ENCODE results near the gene WNT4.
"Not testable (repeated sequence)": the region's sequence is repeated elsewhere in the genome, so short reads cannot be mapped to it uniquely, and the experiment has no call there.

WNT4 gene

GRCh38 chr1:22111115-22111514, 31.8 kb downstream of the WNT4 start:
- DNase-seq (ENCODE audit: low read depth, low spot score) = no peak

GRCh38 chr1:22110016-22110415, 32.9 kb downstream of the WNT4 start:
- DNase-seq (ENCODE audit: low read depth, low spot score) = no peak

- peak; percentile 61 for DNase-seq (ENCODE audit: low read depth, low spot score)
These were observed 34.4 kb downstream of the WNT4 start for GRCh38 chr1:22108339-22109105.

GRCh38 chr1:22107126-22107525, 35.8 kb downstream of the WNT4 start:
- no peak for DNase-seq (ENCODE audit: low read depth, low spot score)

GRCh38 chr1:22105611-22106207, 37.2 kb downstream of the WNT4 start:
- DNase-seq (ENCODE audit: low read depth, low spot score) = no peak

- DNase-seq (ENCODE audit: low read depth, low spot score) = no peak
These were observed 37.9 kb downstream of the WNT4 start for GRCh38 chr1:22104865-22105437.

GRCh38 chr1:22104094-22104493, 38.8 kb downstream of the WNT4 start:
- no peak for DNase-seq (ENCODE audit: low read depth, low spot score)

- no peak for DNase-seq (ENCODE audit: low read depth, low spot score)
These were observed 40.2 kb downstream of the WNT4 start for GRCh38 chr1:22102746-22103145.

- DNase-seq (ENCODE audit: low read depth, low spot score) = no peak
These were observed 40.9 kb downstream of the WNT4 start for GRCh38 chr1:22101995-22102394.

GRCh38 chr1:22101199-22101598, 41.7 kb downstream of the WNT4 start:
- DNase-seq (ENCODE audit: low read depth, low spot score) = no peak

GRCh38 chr1:22100168-22100567, 42.7 kb downstream of the WNT4 start:
- DNase-seq (ENCODE audit: low read depth, low spot score) = no peak

GRCh38 chr1:22098752-22099151, 44.1 kb downstream of the WNT4 start:
- no peak for DNase-seq (ENCODE audit: low read depth, low spot score)

GRCh38 chr1:22096463-22096862, 46.4 kb downstream of the WNT4 start:
- DNase-seq (ENCODE audit: low read depth, low spot score) = no peak

- DNase-seq (ENCODE audit: low read depth, low spot score) = no peak
These were observed 46.9 kb downstream of the WNT4 start for GRCh38 chr1:22096036-22096435.

- DNase-seq (ENCODE audit: low read depth, low spot score) = no peak
These were observed 49.4 kb downstream of the WNT4 start for GRCh38 chr1:22093513-22093912.

GRCh38 chr1:22092026-22092768, 50.7 kb downstream of the WNT4 start:
- DNase-seq (ENCODE audit: low read depth, low spot score) = not testable (repeated sequence)

GRCh38 chr1:22090867-22091266, 52.0 kb downstream of the WNT4 start:
- DNase-seq (ENCODE audit: low read depth, low spot score) = no peak

- DNase-seq (ENCODE audit: low read depth, low spot score) = no peak
These were observed 53.1 kb downstream of the WNT4 start for GRCh38 chr1:22089787-22090186.

- no peak for DNase-seq (ENCODE audit: low read depth, low spot score)
These were observed 53.7 kb downstream of the WNT4 start for GRCh38 chr1:22089134-22089571.

- no peak for DNase-seq (ENCODE audit: low read depth, low spot score)
These were observed 54.6 kb downstream of the WNT4 start for GRCh38 chr1:22088331-22088730.

GRCh38 chr1:22080191-22080590, 62.7 kb downstream of the WNT4 start:
- no peak for DNase-seq (ENCODE audit: low read depth, low spot score)

GRCh38 chr1:22078133-22078532, 64.8 kb downstream of the WNT4 start:
- no peak for DNase-seq (ENCODE audit: low read depth, low spot score)

Measured in smooth muscle cell of the brain vasculature (primary cell).